ENCODE data around the gene MLF1.
"Not testable (repeated sequence)": the region's sequence is repeated elsewhere in the genome, so short reads cannot be mapped to it uniquely, and the experiment has no call there.

MLF1 gene, protein sequence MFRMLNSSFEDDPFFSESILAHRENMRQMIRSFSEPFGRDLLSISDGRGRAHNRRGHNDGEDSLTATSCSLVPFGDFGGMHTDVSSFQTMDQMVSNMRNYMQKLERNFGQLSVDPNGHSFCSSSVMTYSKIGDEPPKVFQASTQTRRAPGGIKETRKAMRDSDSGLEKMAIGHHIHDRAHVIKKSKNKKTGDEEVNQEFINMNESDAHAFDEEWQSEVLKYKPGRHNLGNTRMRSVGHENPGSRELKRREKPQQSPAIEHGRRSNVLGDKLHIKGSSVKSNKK

DNA sequence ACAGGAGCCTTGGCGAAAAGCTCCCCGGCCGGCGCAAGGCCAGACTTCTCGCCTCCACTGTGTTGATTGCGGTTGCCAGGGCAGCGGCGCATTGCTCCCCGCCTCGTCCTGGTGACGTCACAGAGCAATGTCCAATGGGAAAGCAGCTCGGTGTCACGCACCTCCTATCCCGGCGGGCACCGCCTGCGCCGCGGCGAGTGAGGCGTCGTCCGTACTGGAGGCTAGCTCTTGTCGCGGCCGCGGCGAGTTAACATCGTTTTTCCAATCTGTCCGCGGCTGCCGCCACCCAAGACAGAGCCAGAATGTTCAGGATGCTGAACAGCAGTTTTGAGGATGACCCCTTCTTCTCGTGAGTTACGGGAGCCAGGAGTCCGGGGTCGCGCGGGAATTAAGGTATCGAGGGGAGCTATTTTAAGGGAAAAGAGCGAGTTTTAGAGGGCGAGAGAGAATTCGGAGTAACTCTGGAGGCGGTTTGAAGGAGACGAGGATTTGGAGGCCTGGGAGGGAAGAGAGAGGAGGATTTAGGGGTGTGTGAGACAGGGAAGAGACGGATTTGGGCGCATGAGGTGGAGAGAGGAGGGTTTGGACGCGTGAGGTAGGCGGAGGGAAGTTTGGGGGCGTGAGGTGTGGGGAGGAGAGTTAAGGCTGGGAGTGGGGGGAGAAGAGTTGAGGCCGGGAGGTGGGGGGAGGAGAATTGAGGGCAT is at the start of gene MLF1:
TSS of gene MLF1 (plus strand) at position 196 of the 704 bp plus-strand sequence. CDS start at position 303, 107 bp downstream.
- DNase-seq: peak; percentile 48 to 78 (median 66)

DNA sequence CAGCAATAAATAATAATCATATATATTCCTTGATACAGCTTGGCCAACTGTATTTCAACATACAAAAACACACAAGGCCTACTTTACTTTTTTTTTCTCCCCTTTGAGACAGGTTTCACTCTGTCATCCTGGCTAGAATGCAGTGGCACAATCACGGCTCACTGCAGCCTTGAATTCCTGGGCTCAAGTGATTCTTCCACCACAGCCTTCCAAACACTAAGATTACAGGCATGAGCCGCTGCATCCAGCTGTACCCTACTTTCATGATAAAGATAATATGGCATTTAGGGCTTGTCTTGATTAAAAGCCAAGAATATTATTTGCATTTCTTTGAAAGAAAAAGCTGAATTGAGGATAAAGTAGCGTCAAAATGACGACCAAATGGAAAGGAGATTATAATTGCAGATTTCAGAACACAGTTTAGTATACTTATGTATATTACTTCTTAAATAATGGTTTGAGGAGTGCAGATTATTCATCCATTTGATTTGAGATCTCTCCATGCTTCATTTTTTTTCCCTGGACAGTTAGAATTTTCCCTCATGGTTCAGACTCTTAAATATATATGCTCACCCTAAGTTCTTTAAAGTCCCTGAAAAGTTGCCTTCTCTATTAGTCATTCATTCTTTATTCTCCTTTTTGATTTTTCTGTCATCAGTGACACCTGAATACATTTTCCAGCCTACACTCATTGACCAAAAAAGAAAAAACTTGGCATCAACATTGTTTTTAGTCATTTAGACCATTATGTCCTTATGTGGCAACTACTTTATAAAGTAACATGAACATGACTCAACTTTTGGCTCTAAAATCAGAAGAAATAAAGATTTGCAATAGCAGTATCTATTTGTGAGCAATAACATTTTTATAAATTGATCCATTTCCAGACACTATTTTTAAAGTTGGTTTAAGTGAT is 48.5 kb upstream of the MLF1 start:
- DNase-seq: no peak

DNA sequence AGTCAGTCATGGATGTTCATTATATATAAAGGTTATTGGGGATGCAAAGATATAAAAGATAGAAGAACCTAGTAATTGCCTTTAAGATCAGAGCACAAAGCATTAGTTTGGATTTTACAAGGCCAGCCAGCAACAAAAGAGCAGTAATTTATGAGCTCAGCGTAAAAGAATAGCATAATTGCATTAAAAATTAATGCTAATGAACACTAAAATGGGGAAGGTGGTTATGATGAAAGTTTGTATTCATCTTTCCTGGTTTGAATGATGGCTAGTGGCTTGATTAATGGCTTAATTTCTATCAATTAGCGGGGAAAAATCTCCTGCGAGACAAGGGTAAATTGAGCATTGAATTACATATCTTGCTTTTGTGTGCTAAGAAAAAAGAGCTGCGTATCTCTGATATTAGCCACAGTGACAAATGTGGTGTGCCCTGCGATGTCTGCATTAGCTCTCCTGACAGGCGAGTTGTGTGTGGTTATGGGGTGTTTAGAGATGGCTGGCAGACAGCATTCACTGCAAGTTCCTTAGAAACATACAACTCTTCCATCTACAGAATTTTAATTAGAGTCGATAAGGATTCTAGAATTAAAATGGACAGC is 42.8 kb upstream of the MLF1 start:
- DNase-seq: no peak

DNA sequence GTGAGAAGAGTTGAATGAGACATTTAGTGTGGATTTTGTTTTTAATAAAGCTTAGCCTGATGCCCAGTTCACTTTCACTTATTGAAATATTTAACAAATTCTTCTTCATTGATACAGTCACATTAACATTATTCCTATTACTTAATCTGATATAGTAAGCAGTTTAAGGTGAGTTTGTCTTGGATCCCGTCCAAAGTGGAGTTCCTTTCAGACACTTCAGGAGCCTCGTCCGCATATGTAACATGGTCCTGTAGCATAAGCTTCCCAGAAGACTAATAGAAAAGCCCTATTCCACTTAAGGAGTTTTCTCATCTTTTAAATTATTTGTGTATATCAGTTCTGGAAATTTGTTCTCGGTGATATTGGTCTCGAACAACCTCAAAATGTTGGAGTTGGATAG is 39.7 kb upstream of the MLF1 start:
- DNase-seq: no peak

DNA sequence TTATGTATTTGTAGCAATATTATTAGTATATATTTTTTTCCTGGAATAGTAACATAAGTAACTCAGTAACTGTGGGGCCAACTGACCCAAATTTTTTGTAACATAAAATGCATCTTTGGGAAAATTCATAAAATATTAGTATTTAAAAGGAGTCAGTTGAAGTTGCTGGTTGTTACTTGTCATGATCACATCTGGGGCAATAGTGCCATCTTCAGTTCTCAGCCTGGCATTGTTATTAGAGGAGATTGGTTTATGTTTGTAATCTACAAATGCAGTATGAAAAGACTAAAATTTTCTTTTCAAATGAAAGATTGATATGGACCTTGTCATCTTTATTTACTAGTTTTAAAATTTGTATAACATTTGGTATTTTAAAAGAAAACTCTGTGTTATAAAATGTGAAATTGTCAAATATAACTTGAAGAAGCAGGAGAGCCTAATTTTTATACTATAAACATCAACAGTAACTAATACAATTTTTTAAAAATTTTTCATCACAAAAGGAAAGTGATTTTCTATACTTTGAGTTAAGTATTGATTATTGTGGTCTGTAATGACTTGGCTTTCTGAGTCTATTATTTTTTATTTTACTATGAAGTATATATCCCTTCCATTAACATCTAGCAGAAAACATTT is 38.8 kb upstream of the MLF1 start:
- DNase-seq: peak in 1 of 6 experiments; percentile 2

DNA sequence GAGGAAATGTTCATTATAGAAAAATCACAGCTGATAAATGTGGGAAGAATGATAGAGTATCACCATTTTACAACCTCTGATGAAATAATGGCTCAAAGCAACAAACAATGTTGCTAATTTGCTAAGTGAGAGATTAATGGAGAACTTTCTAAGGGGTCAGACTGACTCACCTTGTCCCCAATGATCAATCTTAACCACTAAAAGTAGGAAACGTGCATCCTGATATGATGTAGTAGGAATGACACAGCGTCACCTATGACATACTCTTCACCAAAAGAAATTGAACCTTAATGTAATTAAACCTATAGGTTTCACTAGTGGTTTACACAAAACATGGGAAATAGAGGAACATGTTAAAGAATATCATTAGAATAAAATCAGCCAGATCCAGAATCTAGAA is 35.1 kb upstream of the MLF1 start:
- no peak for DNase-seq

DNA sequence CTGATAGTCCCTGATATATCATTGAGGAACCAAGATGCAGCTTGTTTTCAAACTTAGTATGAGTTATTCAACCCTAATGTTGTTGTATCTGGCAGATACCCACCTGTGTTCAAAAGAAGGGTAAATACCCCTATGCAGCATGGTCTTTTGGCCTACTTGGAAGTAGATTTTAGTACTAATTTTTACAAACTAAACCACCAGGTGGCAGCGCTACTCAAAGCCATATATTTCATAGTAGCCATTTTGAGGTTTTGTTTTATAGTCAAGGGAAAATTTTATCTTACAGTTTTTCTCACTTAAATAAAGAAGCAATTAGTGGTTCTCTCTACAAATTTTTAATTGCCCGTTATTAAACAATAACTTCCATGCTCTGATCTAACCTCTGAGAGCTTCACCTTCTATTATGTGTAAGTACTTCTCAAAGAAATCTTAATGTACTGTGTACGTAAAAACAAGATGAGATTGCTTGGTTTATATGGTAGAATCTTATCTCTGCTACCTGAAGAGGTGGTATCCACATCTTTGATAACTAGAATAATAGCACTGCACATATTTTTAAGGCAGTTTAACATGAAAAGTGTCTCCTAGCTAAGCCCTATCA is 31.5 kb upstream of the MLF1 start:
- DNase-seq: peak in 4 of 6 experiments; percentile 0 to 29 (median 15)

DNA sequence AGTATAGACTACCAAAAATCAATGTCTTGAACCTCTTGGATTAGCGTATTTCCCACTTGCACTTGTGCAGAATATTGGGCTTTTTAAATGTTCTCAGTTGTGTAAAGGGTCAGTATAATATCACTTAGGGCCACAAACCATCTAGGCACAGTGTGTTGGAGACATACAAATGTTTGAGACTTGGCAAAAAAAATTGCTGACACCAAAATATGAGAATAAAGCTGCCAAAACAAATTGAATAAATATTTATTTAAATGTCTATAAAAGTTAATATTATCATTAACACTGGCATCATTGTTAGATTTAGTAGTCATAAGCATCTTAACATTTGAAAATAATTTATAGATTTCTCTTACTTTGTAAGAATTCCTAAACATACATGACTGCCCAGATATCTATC is 30.9 kb upstream of the MLF1 start:
- DNase-seq: no peak

DNA sequence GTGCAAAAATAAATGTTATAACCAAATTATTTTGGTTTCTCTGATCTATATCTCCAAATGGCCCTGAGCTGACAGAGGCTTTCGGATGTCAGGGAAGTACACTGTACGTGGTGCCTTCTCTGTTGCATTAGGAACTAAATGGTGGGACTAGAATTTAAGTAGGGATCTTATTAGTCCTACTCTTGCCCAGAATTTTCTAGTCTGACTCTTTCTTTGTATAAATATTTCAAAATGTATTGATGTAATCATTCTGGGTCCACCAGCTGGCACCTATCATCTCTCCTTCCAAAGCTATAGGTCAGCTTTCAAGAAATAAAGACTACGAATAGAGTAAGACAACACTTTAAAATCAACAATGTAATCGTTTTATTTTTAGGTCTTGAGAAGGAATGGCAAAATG is 22.3 kb upstream of the MLF1 start:
- no peak for DNase-seq

DNA sequence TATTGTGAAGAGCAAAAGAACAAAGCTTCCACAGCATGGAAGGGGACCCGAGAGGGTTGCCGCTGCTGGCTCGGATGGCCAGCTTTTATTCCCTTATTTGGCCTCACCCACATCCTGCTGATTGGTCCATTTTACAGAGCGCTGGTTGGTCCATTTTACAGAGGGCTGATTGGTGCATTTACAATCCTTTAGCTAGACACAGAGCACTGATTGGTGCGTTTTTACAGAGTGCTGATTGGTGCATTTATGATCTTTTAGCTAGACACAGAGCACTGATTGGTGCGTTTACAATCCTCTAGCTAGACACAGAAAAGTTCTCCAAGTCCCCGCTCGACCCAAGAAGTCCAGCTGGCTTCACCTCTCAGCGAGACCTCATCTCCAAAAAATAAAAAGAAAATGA is 21.1 kb upstream of the MLF1 start:
- not testable (repeated sequence) for DNase-seq

DNA sequence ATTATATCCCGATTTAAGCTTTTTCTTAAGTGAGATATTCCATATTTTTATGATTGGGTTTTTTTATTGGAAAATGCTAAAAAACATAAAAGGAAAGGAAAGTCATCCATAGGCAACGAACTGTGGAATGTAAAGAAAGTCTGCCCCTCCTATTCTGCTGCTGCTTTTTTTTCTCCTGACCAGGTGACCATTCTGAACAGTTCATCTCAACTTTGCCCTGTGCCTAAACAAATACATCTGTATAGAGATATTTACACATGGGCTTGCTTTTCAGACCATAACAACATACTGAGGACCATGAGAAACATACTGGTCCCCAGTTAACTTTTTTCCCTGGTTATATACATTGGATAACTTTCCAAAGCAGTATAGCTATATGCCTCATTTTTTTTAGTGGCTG is 18.9 kb upstream of the MLF1 start:
- no peak for DNase-seq

DNA sequence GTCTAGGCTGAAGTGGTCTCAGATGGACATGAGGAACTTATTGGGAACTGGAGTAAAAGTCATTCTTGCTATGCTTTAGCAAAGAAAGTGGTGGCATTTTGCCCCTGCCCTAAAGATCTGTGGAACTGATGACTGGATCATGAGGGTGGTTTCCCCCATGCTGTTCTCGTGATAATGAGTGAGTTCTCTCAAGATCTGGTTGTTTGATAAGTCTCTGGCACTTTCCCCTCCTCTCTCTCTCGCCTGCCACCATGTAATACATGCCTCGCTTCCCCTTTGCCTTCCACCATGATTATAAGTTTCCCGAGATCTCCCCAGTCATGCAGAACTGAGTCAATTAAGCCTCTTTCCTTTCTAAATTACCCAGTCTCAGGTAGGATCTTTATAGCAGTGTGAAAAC is 11.5 kb upstream of the MLF1 start:
- DNase-seq: no peak

DNA sequence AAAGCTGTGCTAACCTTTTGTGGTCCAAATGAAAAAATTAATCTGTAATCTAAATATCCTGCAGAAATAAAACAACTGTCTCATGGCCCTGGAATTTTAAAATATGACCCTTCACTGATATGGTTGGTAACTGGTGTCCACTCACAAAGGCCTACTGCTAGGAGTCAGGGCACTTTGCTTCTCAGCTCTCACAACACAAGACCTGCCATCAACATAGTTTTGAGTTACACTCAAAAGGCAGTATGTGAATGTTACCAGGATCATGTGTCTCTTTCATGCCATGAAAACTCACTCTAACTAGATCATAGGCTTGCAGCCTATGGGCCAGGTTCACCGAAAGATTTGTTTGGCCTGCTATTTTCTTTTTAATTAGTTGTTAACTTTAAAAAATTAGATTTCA is 10.0 kb upstream of the MLF1 start:
- no peak for DNase-seq

DNA sequence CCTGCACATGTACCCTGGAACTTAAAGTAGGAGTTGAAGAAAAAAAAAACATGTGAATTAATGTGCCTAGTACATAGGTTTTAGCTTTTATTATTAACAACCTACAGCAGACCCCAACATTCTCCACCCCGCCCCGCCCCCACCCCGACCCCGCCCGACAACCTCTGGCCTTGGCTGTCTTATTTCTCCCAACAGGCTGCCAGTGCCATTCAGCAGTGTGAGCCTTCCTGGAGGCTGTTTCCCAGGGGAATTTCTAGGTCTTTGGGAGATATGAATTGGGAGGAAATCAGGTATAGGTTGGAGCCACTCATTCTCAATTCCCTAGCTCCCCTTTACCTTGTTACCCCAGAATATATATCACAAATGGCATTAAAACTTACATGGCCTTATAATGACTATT is 8.3 kb upstream of the MLF1 start:
- DNase-seq: no peak

DNA sequence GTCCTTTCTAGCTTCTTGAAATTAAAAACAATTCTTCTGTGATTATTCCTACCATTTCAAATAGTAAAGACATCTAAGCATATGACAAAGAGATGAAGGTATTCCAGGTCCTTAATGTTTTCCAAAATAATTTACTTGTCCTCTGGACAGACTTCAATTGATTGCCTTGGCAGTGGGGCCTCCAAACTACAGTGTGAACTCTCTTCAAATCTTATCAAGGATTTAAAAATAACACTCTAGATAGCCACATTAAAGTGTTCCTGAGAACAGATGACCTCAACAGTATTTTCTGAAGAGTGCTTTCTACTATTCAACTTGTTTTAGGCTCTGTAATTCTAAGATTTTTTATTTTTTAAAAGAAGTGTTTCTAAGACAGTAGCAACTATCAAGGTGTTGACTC is 7.9 kb upstream of the MLF1 start:
- DNase-seq: no peak

DNA sequence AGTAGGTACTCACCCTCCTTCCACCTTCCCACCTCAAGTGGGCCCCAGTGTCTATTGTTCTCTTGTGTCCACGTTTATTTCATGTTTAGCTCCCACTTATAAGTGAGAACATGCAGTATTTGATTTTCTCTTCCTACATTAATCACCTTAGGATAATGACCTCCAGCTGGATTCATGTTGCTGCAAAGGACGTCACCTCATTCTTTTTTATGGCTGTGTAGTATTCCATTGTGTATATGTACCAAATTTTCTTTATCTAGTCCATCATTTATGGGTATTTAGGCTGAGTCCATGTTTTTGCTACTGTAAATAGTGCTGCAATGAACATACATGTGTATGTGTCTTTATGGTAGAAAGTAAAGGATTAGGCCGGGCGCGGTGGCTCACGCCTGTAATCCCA is 5.9 kb upstream of the MLF1 start:
- DNase-seq: no peak

DNA sequence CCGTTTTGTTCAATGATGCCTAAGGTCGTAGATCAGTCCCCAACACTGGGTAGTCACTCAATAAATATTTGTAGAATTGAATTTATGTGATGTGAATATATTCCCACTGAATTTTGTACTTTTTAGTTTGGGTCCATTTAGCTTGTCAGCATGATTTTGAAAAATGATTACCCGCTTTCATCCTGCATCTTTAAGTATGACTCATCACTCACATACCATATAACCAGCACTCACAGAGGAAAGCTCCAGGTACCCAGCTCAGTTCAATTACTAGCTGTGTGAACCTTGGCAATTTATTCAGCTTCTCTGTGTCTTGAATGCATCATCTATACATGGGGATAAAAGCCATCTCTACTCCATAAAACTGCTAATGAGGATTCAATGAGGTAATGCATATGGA is 2.2 kb upstream of the MLF1 start:
- no peak for DNase-seq

DNA sequence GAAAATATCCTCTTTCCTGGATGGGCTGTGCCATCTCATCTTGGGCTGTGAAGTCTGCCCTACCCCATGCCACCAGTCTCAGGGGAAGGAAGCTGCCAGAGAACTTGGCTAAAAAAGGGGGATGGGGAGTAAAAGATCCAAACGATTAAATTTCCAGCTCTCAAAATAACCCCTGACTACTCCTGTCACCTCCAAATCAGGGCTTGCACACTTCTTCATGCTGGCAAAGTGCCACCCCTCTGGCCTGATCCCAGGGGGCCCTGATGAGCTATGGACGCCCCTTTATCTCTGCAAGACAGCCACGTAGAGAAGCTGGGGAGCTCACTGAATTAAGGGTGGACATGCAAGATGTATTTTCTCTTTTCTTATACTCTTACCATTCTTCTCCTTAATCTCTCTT is 1.2 kb upstream of the MLF1 start:
- DNase-seq: no peak

DNA sequence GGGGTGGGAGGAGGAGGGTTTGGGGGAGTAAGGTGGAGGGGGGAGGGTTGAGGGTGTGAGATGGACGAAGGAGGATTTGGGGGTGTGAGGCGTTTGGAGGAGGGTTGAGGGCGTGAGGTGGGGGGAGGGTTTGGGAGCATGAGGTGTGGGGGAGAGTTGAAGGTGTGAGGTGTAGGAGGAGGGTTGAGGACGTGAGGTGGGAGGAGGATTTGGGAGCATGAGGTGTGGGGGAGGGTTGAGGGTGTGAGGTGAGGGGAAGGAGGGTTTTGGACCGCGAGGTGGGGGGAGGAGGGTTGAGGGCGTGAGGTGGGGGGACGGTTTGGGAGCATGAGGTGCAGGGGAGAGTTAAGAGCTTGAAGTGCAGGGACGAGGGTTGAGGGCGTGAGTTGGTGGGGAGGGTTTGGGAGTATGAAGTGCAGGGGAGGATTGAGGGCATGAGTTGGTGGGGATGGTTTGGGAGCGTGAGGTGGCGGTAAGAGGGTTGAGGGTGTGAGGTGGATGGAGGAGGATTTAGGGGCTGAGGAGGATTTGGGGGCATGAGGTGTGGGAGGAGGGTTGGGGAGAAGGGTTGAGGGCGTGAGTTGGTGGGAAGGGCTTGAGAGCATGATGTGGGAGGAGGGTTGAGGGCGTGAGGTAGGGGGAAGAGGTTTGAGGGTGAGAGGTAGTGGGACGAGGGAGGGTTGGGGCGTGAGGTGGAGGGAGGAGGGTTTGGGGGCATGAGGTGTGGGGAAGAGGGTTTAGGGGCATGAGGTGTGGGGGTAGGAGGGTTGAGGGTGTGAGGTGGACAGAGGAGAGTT is 1.2 kb downstream of the MLF1 start:
- DNase-seq: no peak

DNA sequence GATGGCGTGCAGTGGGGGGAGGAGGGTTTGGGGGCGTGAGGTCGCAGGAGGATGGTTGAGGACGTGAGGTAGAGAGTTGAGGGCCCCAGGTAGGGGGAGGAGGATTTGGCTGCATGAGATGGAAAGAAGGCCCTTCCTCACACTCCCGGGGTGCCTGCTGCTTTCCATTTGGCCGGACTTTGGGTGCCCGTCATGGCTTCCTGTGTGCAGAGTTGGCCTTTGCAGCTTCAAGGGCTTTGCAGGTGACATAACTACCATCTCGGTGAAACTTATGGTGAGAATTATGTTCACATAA is 1.7 kb downstream of the MLF1 start:
- DNase-seq: no peak

DNA sequence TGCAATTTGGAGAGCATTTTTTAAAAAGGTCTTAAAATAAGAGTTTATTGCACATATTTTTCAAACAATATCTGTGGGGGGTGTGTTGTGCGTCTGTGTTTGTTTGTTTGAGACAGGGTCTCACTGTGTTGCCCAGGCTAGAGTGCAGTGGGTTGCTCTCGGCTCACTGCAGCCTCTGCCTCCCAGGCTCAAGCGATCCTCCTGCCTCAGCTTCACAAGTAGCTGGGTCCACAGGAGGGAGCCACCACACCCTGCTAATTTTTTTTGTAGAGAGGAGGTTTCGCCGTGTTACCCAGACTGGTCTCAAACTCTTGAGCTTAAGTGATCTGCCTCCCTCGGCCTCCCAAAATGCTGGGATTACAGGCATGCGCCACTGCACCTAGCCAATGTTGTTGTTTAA is 2.7 kb downstream of the MLF1 start:
- DNase-seq: no peak

DNA sequence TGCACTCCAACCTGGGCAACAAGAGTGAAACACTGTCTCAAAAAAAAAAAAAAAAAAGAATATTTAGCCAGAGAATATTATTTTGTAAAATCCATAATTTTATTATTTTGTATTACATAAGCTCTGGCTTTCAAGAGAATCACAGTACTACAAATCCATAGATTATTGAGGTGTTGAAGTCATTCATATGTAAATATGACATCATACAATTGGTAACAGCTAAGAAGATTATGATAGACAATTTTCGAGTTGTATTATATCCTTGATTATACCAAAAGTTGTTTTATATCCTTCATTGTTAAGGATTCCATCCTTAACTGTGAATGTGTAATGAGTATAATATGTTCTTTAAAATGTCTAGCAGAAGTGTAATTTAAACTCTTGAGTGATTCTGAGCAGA is 3.7 kb downstream of the MLF1 start:
- no peak for DNase-seq
